ENCODE results near the gene LHPP.

DNA sequence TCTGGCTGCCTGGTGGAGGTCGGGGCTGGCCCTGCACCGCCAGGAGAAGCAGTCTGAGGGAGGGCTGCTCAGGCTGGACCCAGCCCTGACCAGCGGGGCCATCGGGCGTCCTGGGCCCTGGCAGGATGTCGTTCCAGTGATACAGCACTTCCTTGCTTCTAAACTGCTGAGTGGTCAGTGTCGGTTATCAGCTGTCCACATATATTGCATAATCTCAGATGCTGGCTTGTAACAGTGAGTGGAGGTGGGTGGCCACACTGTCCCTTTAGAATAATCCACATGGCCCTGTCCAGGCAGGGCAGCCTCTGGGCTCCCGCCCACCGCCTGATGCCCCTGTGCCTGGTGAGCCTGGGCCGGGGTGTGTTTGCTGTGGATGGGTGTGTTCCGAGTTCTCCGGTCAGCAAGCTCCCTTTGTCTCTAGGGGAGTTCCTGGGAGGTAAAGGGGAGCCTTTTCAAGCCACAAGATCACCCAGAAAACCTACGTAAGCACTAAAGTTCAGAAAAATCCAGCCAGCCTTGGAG, 86.1 kb downstream of the LHPP start:
- TF ChIP-seq EZH2 (IDR thresholded peaks at IDR 0.05) (no peak), FOXP2 (optimal IDR thresholded peaks at IDR 0.05; ENCODE audit: control extremely low read depth, extremely low read length, insufficient read depth) (no peak)

Data from SK-N-MC (cell line).